Skeletal muscle satellite cell (primary cell): ENCODE results near the gene C19orf44. TPM values are rescaled to one million over a fixed set of nuclear protein-coding genes. Genes with fewer than 3 reads are reported as not detected.
A peak's percentile ranks its signal among the peaks of the same experiment; 100 is the strongest.

Source experiments
- H3K27me3 ChIP-seq: 2 replicates; pipeline ENCODE4 v1.7.0; 2013; ENCODE audit warnings: low read length; ENCODE audit not compliant: control insufficient read depth, insufficient read depth
- H3K36me3 ChIP-seq: 2 replicates; pipeline ENCODE4 v1.7.0; 2013; ENCODE audit warnings: mild to moderate bottlenecking, control low read depth, low read length; ENCODE audit not compliant: insufficient read depth
- H3K4me1 ChIP-seq: 2 replicates; pipeline ENCODE4 v1.7.0; 2013; ENCODE audit warnings: low read length; ENCODE audit not compliant: control insufficient read depth, insufficient read depth
- H3K4me2 ChIP-seq: 2 replicates; pipeline ENCODE4 v1.7.0; 2013; ENCODE audit warnings: mild to moderate bottlenecking, low read length
- H3K4me3 ChIP-seq: 2 replicates; pipeline ENCODE4 v1.7.0; 2013; ENCODE audit warnings: low read length
- H3K9ac ChIP-seq: 2 replicates; pipeline ENCODE4 v1.7.0; 2013; ENCODE audit warnings: mild to moderate bottlenecking, low read depth, low read length, moderate library complexity
- H3K9me3 ChIP-seq: replicated peaks from 2 replicates; pipeline ENCODE4 v1.7.0; 2013; ENCODE audit warnings: mild to moderate bottlenecking, control low read depth, low read length
- small RNA-seq: library from RNA; depleted of rRNA; stranded (forward); fragments of <200 nt; gene quantifications from one replicate; pipeline ENCODE3, GENCODE V24; 2012

C19orf44 gene

GRCh38 chr19:16569609-16570320 is 73.6 kb downstream of the C19orf44 start:
- H3K36me3 ChIP-seq: peaks cover 49% of the 10 kb centered on the region
- no peaks in the 10 kb centered on the region for H3K9me3 ChIP-seq
- H3K4me1 ChIP-seq: peaks cover 30% of the 10 kb centered on the region
- no peak overlapping the region for H3K4me3 ChIP-seq
- peak overlapping the region; percentile 89 for H3K4me2 ChIP-seq
- no peaks in the 10 kb centered on the region for H3K27me3 ChIP-seq
- no peak overlapping the region for H3K9ac ChIP-seq

Small RNAs within 50 kb of the gene (small RNA-seq; reads per million reads assigned to genes)
- gene RN7SL146P: not detected
